GM19372 (cell line): Measurements from ENCODE around the gene GALNT18.

Experiments used
- ATAC-seq: cut with Tn5 transposase; IDR thresholded peaks from one replicate; pipeline ENCODE4 v1.9.1; 2021; ENCODE audit warnings: mild to moderate bottlenecking, low read depth, moderate library complexity; ENCODE audit not compliant: unreplicated experiment

GALNT18 gene

GRCh38 chr11:11262171-11262920, 359.5 kb downstream of the GALNT18 start:
- no peak for ATAC-seq

GRCh38 chr11:11261629-11262028, 360.2 kb downstream of the GALNT18 start:
- no peak for ATAC-seq

DNA sequence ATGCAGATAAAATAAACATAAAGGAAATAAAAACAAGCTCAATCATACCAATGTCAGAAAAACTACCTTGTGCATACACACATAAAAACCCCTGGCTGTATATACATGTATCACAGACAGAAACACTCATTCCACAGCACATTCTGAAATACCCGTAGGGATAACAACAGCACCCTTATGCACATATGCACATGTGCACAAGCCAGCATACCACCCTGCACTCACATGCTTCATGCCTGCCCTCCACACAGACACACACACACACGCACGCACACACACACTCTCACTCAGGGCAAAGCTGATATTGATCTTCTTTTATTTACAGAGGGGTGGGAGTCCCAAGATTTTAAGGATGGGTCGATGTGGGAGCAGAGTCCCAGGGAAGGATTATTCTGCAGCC, 360.9 kb downstream of the GALNT18 start:
- no peak for ATAC-seq

- ATAC-seq, result no peak
Observed at GRCh38 chr11:11253995-11254394, 367.8 kb downstream of the GALNT18 start.

DNA sequence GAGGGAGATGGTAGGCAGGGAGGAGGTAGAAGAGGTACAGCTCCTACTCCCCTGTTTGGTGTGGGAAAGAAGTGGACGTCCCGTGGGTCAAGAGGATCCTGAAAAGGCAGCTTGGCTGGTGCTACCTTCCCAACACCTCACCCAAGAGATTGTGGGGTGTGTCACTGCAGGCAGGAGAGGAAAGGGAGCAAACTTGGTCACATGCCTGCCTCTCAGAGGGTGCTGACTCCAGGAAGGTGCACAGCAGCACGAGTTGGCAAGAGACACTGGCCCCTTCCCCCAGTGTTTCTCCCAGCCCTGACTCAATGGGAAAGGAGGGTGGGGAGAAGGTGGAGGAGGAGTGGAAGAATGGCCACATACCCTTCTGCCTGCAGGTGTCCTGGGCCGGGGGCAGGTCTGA, 368.3 kb downstream of the GALNT18 start:
- no peak for ATAC-seq

DNA sequence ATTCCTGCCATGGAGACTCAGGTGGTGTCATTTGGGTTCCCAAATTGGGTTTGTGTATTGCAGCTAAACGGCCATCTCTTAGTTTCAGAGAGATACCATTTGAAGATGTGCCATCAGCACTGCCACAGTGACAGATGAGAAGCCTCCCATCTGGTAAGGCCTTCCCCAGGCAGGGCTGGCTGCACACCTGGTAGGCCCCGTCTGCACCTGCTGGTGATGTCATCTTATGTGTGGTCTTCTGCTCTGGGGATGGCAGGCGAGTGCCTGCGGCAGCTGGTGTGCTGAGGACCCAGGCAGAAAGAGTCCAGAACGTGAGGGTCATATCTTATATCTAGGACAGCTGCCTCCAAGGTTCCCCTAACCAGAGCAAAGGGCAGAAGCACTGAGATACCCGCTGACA, 369.4 kb downstream of the GALNT18 start:
- no peak for ATAC-seq

- no peak for ATAC-seq
Observed at GRCh38 chr11:11251394-11251970, 370.3 kb downstream of the GALNT18 start.

DNA sequence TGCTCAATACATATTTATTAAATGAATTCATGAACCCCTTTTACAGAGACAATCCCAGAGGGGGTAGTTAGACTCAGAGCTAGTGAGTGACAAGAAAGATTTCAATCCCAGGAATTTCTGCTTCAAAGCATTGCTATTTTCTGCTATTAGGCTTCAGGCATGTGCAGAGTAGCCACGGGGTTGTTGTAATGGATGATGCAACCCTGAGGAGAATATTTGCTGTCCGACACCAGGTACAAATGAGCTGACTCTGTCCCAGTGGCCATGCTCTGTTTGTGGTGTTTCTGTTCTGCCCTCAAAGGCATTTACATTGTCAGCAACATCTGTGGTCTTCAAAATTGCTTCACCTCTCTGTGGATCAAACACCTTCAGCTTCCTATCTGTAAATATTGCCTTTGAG, 371.3 kb downstream of the GALNT18 start:
- ATAC-seq, result no peak

GRCh38 chr11:11247576-11247975, 374.2 kb downstream of the GALNT18 start:
- ATAC-seq, result no peak

DNA sequence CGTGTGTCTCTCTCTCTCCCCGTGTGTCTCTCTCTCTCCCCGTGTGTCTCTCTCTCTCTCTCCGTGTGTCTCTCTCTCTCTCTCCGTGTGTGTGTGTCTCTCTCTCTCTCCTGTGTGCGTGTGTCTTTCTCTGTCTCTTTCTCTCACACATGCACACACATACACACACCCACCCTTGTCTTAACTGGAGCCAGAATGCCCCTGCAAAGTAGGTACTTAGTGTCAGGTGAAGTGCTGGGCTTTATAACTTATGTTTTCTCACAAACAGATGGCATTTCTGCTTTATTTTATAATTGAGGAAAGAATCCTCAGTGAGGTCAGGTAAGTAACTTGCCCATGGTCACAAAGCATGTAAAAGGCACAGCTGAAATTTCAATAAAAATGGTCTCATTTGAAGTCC, 374.7 kb downstream of the GALNT18 start:
- no peak for ATAC-seq

DNA sequence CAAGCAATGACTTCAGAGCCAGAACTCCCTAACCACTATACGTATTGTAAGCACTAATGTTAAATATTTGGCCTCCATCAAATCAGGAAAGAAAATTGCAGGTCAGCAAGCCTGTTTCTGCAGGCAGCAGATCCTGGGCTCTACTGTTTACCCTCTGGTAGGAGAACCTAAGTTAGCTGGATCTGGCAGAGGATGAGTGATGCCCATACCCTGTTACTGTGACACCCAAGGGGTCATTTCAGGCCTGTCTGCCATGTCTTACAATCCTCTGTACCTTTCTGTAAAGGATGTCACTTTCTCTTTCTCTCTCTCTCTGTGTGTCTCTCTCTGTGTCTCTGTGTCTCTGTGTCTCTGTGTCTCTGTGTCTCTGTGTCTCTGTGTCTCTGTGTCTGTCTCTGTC, 375.6 kb downstream of the GALNT18 start:
- no peak for ATAC-seq

DNA sequence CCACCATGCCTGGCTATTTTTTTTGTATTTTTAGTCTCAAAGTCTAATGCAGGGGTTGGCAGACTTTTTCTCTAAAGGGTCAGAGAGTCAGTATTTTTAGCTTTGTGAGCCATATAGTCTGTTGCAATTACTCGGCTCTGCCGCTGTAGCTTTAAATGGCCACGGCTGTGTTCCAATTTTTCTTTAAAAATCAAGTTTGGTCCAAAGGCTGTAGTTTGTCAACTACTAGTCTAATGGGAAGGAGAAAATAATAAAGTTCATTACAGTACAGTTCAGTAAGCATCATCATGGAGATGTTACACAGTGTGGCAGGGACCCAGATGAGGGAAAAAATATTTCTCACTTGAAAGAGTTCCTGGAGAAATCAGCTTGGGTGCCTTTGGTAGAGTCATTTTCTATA, 376.4 kb downstream of the GALNT18 start:
- ATAC-seq, result no peak

GRCh38 chr11:11244470-11245080, 377.2 kb downstream of the GALNT18 start:
- no peak for ATAC-seq

GRCh38 chr11:11243590-11244469, 378.0 kb downstream of the GALNT18 start:
- peak; percentile 56 for ATAC-seq

DNA sequence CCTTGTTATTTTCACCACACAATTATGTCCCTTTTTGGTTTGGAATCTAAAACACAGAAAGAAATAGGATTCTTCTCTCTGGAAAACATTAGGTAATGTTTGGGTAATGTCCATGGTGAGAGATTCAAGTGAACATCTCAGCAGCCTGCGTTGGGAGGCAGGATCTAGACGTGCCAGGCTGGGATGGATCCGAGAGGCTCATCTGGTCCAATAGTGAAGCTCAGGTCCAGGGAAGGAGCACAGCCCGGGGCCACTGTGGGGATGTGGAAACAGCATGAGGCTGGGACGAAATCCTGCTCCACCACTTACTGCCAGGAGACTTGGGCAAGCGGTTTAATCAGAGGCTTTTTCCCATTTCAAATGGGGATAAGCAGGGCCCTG, 378.6 kb downstream of the GALNT18 start:
- ATAC-seq, result no peak

GRCh38 chr11:11241284-11241683, 380.5 kb downstream of the GALNT18 start:
- ATAC-seq, result no peak

DNA sequence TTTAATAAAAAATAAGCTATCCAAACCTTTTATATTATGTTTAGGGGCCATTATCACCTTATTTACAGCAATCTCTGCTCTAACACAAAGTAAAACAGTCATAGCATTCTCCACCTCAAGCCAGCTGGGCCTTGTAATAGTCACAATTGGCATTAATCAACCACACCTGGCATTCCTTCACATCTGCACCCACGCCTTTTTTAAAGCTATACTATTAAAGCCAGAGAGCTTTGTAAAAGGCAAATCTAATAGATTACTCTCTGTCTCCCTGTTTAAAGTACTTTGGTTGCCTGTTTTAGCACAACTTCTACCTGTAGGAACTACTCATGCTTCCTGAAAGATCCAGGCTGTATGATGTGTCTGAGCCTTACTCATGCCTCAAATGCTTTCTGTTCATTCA, 381.8 kb downstream of the GALNT18 start:
- ATAC-seq, result no peak

GRCh38 chr11:11237070-11237832, 384.6 kb downstream of the GALNT18 start:
- ATAC-seq, result no peak

DNA sequence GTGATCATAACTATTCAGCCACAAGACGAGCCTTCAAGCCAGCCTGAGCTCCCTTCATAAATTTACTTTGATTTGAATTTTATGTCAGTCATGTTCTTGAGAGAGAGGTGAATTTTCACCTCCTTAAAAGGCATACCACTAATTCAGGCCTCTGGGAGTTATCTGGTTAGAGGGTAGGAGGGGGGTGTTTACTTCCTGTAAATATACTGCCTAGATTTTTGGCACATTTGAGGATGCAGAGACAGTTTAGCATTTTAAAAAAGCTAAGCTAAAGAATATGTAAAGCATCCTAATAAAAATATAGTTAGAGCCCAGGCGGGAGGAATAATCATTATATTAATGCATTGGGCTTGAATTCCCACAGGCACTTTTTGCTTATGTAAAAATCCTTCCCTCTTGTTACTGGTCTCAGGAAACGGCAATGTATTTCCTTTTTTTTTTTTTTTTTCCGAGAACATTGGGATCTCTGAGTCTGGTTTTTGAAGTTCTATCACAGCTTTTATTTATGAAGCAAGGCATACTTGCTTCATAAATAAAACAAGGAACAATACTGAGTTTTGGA, 385.2 kb downstream of the GALNT18 start:
- no peak for ATAC-seq

GRCh38 chr11:11231763-11232162, 390.0 kb downstream of the GALNT18 start:
- no peak for ATAC-seq
